Measurements from ENCODE around the gene ANKS1B. TPM values are rescaled to one million over a fixed set of nuclear protein-coding genes. Genes with fewer than 3 reads are reported as not detected.

ANKS1B gene
- total RNA-seq, 1 experiment from 2014 or later: 0.54 TPM

- H4K20me1 ChIP-seq (ENCODE audit: insufficient read depth): no peaks in the 10 kb centered on the region
- BruUV-seq (replicated peaks): no TSS peak
- H3K4me1 ChIP-seq (ENCODE audit: control insufficient read depth in 1 of 2, insufficient read depth in 2 of 2, low read length in 2 of 2): no peaks in the 10 kb centered on the region
- H3K4me3 ChIP-seq (replicated peaks in 1 of 2; ENCODE audit: low read depth in 1 of 2, low read length in 2 of 2): no peak overlapping the region
- ChIA-PET POLR2A (no interaction called here), RAD21 (ENCODE audit: low non-redundant PET in 1 of 2, low total read pairs in 2 of 2, uncharacterized antibody in 2 of 2, unreplicated experiment in 2 of 2) (no interaction called here), CTCF (no interaction called here)
- no peaks in the 10 kb centered on the region for H3K9me3 ChIP-seq (ENCODE audit: control insufficient read depth in 1 of 2, insufficient read depth in 1 of 2, low read depth in 1 of 2, low read length in 2 of 2)
- no peaks in the 10 kb centered on the region; the same call in 1 of the 2 replicates for H3K27me3 ChIP-seq (ENCODE audit: insufficient read depth, low read length)
- H3K36me3 ChIP-seq (ENCODE audit: control insufficient read depth in 1 of 2, insufficient read depth in 2 of 2, low read length in 2 of 2): no peaks in the 10 kb centered on the region
- H3K79me2 ChIP-seq (ENCODE audit: insufficient read depth, low read length): no peaks in the 10 kb centered on the region
- ATAC-seq: no peak
- H3K27ac ChIP-seq (ENCODE audit: low read depth, low read length): no peak overlapping the region
- no peak overlapping the region for H2AFZ ChIP-seq (ENCODE audit: low read depth, low read length, poor library complexity, severe bottlenecking)
- DNase-seq (ENCODE audit: low read depth, low spot score): no peak
- TF ChIP-seq ZNF274 (IDR thresholded peaks at IDR 0.05; ENCODE audit: low read depth, low read length) (no peak), SP1 (IDR thresholded peaks at IDR 0.05; ENCODE audit: low read depth) (no peak), FOSL1 (IDR thresholded peaks at IDR 0.05; ENCODE audit: low read depth) (no peak), ZFX (IDR thresholded peaks at IDR 0.05) (no peak), TCF7L2 (IDR thresholded peaks at IDR 0.05; ENCODE audit: borderline replicate concordance, extremely low read depth, insufficient read depth, insufficient read length) (no peak), ELF1 (IDR thresholded peaks at IDR 0.05; ENCODE audit: borderline replicate concordance, low read depth) (no peak), EZH2 (IDR thresholded peaks at IDR 0.05) (no peak), SIN3A (IDR thresholded peaks at IDR 0.05; ENCODE audit: low read depth) (no peak), ATF3 (IDR thresholded peaks at IDR 0.05) (no peak), EGR1 (IDR thresholded peaks at IDR 0.05; ENCODE audit: low read depth) (no peak), MAX (IDR thresholded peaks at IDR 0.05) (no peak), CEBPB (IDR thresholded peaks at IDR 0.05; ENCODE audit: low read depth) (no peak), JUND (IDR thresholded peaks at IDR 0.05) (no peak)
- no peaks in the 10 kb centered on the region for H3K9me2 ChIP-seq (ENCODE audit: insufficient read depth)
- intact Hi-C loops (cut with micrococcal nuclease): no loop called here
- H3K4me2 ChIP-seq (ENCODE audit: low read length): no peak overlapping the region
- no peak overlapping the region for H3K9ac ChIP-seq (ENCODE audit: low read length)
Measured at GRCh38 chr12:99282086-99282485, 702.6 kb downstream of the ANKS1B start.

DNA sequence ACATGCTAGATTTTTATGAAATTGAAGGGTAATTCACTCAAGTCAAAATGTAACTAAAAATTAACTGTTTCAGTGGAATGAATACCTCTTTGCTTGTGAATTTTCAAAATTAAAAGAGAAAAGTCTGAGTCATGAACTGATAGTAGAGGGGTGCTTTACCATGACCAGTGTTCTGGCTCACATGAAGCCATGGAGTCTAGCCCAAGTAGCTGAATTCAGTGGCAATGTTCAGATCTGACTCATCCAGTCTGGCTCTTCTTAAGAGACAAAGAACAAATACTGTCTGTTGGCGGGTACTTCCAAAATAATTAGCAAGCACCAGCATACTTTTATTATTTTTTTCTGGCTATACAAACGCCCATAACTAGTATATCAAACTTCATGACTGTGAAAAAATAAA, 703.5 kb downstream of the ANKS1B start:
- no peaks in the 10 kb centered on the region for H3K9me3 ChIP-seq (ENCODE audit: control insufficient read depth in 1 of 2, insufficient read depth in 1 of 2, low read depth in 1 of 2, low read length in 2 of 2)
- no peaks in the 10 kb centered on the region; the same call in 1 of the 2 replicates for H3K27me3 ChIP-seq (ENCODE audit: insufficient read depth, low read length)
- no peaks in the 10 kb centered on the region for H3K36me3 ChIP-seq (ENCODE audit: control insufficient read depth in 1 of 2, insufficient read depth in 2 of 2, low read length in 2 of 2)
- H3K9ac ChIP-seq (ENCODE audit: low read length): no peak overlapping the region
- ChIA-PET RAD21 (ENCODE audit: low non-redundant PET in 1 of 2, low total read pairs in 2 of 2, uncharacterized antibody in 2 of 2, unreplicated experiment in 2 of 2) (no interaction called here), POLR2A (no interaction called here), CTCF (no interaction called here)
- H3K79me2 ChIP-seq (ENCODE audit: insufficient read depth, low read length): no peaks in the 10 kb centered on the region
- DNase-seq (ENCODE audit: low read depth, low spot score): no peak
- H3K4me2 ChIP-seq (ENCODE audit: low read length): no peak overlapping the region
- ATAC-seq: no peak
- H3K4me1 ChIP-seq (ENCODE audit: control insufficient read depth in 1 of 2, insufficient read depth in 2 of 2, low read length in 2 of 2): no peaks in the 10 kb centered on the region
- BruUV-seq (replicated peaks): no TSS peak
- H3K27ac ChIP-seq (ENCODE audit: low read depth, low read length): no peak overlapping the region
- H2AFZ ChIP-seq (ENCODE audit: low read depth, low read length, poor library complexity, severe bottlenecking): no peak overlapping the region
- no peaks in the 10 kb centered on the region for H3K9me2 ChIP-seq (ENCODE audit: insufficient read depth)
- intact Hi-C loops (cut with micrococcal nuclease): no loop called here
- no peaks in the 10 kb centered on the region for H4K20me1 ChIP-seq (ENCODE audit: insufficient read depth)
- H3K4me3 ChIP-seq (replicated peaks in 1 of 2; ENCODE audit: low read depth in 1 of 2, low read length in 2 of 2): no peak overlapping the region
- TF ChIP-seq CEBPB (IDR thresholded peaks at IDR 0.05; ENCODE audit: low read depth): no peak
- no peak for TF ChIP-seq CTCF (IDR thresholded peaks at IDR 0.05 in 2 of 3, conservative IDR thresholded peaks at IDR 0.05 in 1 of 3; ENCODE audit: borderline replicate concordance in 1 of 3, insufficient read depth in 1 of 3, low read depth in 2 of 3, low read length in 2 of 3)
- no peak for TF ChIP-seq POLR2A (IDR thresholded peaks at IDR 0.05; ENCODE audit: borderline replicate concordance, extremely low read depth, insufficient read depth, insufficient read length)
- TF ChIP-seq CBX3 (IDR thresholded peaks at IDR 0.05; ENCODE audit: low read depth): no peak
- no peak for TF ChIP-seq SRF (IDR thresholded peaks at IDR 0.05; ENCODE audit: low read depth)
- no peak for TF ChIP-seq ZBTB33 (IDR thresholded peaks at IDR 0.05; ENCODE audit: extremely low read depth, insufficient replicate concordance, low read length)
- TF ChIP-seq MAX (IDR thresholded peaks at IDR 0.05): no peak
- TF ChIP-seq RAD21 (IDR thresholded peaks at IDR 0.05; ENCODE audit: low read depth): no peak
- TF ChIP-seq EGR1 (IDR thresholded peaks at IDR 0.05; ENCODE audit: low read depth): no peak
- TF ChIP-seq SP1 (IDR thresholded peaks at IDR 0.05; ENCODE audit: low read depth): no peak

Data from HCT116 (cell line).